Measurements from ENCODE around the gene EIF2B4. TPM values are rescaled to one million over a fixed set of nuclear protein-coding genes. Genes with fewer than 3 reads are reported as not detected.

EIF2B4 gene
- total RNA-seq, 4 donors from 2014 or later = 12.0 to 36.7 (median 27.5) TPM

DNA sequence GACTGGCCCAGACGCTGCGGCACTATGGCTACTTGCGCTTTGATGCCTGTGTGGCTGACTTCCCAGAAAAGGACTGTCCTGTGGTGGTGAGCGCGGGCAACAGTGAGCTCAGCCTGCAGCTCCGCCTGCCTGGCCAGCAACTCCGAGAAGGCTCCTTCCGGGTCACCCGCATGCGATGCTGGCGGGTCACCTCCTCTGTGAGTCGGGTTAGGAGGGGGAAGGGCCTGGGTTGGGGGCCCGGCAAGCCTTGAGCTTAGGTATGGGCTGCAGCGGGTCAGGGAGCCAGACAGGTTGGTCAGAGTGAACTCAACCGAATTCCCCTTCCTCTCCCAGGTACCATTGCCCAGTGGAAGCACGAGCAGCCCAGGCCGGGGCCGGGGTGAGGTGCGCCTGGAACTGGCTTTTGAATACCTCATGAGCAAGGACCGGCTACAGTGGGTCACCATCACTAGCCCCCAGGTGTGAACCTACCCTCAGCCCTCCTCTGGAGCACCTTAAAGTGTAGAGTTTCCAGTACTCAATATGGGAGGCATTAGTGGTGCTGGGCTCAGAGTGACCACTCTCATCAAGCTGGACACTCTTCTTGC is 5.5 kb upstream of the EIF2B4 start:
- TF ChIP-seq, protein P1, sequence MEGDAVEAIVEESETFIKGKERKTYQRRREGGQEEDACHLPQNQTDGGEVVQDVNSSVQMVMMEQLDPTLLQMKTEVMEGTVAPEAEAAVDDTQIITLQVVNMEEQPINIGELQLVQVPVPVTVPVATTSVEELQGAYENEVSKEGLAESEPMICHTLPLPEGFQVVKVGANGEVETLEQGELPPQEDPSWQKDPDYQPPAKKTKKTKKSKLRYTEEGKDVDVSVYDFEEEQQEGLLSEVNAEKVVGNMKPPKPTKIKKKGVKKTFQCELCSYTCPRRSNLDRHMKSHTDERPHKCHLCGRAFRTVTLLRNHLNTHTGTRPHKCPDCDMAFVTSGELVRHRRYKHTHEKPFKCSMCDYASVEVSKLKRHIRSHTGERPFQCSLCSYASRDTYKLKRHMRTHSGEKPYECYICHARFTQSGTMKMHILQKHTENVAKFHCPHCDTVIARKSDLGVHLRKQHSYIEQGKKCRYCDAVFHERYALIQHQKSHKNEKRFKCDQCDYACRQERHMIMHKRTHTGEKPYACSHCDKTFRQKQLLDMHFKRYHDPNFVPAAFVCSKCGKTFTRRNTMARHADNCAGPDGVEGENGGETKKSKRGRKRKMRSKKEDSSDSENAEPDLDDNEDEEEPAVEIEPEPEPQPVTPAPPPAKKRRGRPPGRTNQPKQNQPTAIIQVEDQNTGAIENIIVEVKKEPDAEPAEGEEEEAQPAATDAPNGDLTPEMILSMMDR (IDR thresholded peaks at IDR 0.05) = no peak
- TF ChIP-seq POLR2A (IDR thresholded peaks at IDR 0.05) (no peak), POLR2AphosphoS5 (IDR thresholded peaks at IDR 0.05) (no peak)
- Histone ChIP-seq H3K9me3 (no peaks in the 10 kb centered on the region), H3K4me1 (peaks cover 18 to 42% (median 30%) of the 10 kb centered on the region in 4 donors), H3K27ac (no peak overlapping the region), H3K4me3 (no peak overlapping the region), H3K27me3 (no peaks in the 10 kb centered on the region), H3K36me3 (peaks cover 0 to 45% (median 20%) of the 10 kb centered on the region in 4 donors)
- intact Hi-C loops (cut with DNase I; ENCODE audit: low total_unique reads) (no loop called here), in situ Hi-C loops (cut with MboI; ENCODE audit: low pct_ligation_motif_present in 1 of 4, low pct_unique_long_range_greater_than_20kb in 1 of 4, low sequenced_read_pairs in 3 of 4) (no loop called here)
- no peak for DNase-seq
- WGBS, 2 donors (ENCODE audit: low coverage in 1 of 2) = 80 to 90% methylated on average over 1 to 16 of the region's 20 CpGs

DNA sequence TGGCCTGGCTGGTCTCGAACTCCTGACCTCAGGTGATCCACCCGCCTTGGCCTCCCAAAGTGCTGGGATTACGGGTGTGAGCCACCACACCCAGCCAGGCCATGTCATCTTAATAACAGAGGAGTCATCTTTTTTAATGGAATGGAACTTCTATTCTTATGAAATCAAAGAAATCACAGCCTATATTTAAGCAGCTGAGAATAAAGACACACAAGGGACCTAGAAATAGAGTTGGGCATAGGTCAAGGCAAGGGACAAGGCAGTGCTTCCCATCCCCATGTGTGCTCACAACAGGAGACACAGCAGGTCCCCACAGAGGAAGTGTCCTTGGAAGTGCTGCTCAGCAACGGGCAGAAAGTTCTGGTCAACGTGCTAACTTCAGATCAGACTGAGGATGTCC is 3.4 kb upstream of the EIF2B4 start:
- Histone ChIP-seq H3K36me3 (peaks cover 0 to 45% (median 21%) of the 10 kb centered on the region in 4 donors), H3K27ac (no peak overlapping the region), H3K4me3 (no peak overlapping the region), H3K9me3 (no peaks in the 10 kb centered on the region), H3K27me3 (no peaks in the 10 kb centered on the region), H3K4me1 (peaks cover 22 to 38% (median 27%) of the 10 kb centered on the region in 4 donors)
- 95% methylated on average over 5 of the region's 5 CpGs; no CpG with 5 or more reads in 1 of the 2 donors for WGBS, 2 donors (ENCODE audit: low coverage in 1 of 2)
- TF ChIP-seq EP300 (IDR thresholded peaks at IDR 0.05; ENCODE audit: low read depth) (no peak), POLR2A (IDR thresholded peaks at IDR 0.05) (no peak), POLR2AphosphoS5 (IDR thresholded peaks at IDR 0.05) (no peak)
- no peak for DNase-seq
- in situ Hi-C loops (cut with MboI; ENCODE audit: low pct_ligation_motif_present in 1 of 4, low pct_unique_long_range_greater_than_20kb in 1 of 4, low sequenced_read_pairs in 3 of 4) = no loop called here
- intact Hi-C loops (cut with DNase I; ENCODE audit: low total_unique reads) = no loop called here

DNA sequence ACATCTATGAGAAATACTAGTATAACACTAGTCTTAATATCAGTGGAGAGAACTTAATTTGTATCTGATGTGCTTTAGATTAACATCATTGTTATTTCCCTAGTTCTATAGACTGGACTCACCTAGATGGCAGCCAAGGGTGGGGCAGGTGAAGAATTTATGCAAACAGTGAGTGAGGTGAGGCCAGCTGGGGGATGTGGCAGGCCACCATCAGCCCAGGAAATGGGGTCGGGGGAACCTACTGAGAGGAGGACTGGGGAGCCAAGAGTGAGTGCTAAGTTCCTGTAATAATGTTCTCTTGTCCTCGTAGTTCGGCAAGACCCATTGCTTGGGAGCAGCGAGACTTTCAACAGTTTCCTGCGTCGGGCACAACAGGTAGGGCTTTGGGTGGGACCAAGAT is 2.8 kb upstream of the EIF2B4 start:
- 87% methylated on average over 6 of the region's 6 CpGs; no CpG with 5 or more reads in 1 of the 2 donors for WGBS, 2 donors (ENCODE audit: low coverage in 1 of 2)
- peaks cover 22 to 37% (median 26%) of the 10 kb centered on the region in 4 donors for H3K4me1 ChIP-seq

GRCh38 chr2:27370816-27371620 is 880 bp upstream of the EIF2B4 start:
- H3K27me3 ChIP-seq = no peaks in the 10 kb centered on the region
- H3K4me1 ChIP-seq = peaks cover 22 to 37% (median 26%) of the 10 kb centered on the region in 4 donors
- peak overlapping the region; percentile 82 to 95 (median 92) for H3K4me3 ChIP-seq
- 2% methylated on average over 30 of the region's 46 CpGs; no CpG with 5 or more reads in 1 of the 2 donors for WGBS, 2 donors (ENCODE audit: low coverage in 1 of 2)
- DNase-seq = peak; percentile 54
- in situ Hi-C loops (cut with MboI; ENCODE audit: low pct_ligation_motif_present in 1 of 4, low pct_unique_long_range_greater_than_20kb in 1 of 4, low sequenced_read_pairs in 3 of 4) = no loop called here
- peak; percentile 43 to 60 (median 54) for TF ChIP-seq POLR2AphosphoS5 (IDR thresholded peaks at IDR 0.05)
- TF ChIP-seq, protein P1 (IDR thresholded peaks at IDR 0.05) = no peak
- no peak for TF ChIP-seq EP300 (IDR thresholded peaks at IDR 0.05; ENCODE audit: low read depth)
- peak; percentile 66 for TF ChIP-seq POLR2A (IDR thresholded peaks at IDR 0.05)
- H3K36me3 ChIP-seq = peaks cover 0 to 48% (median 24%) of the 10 kb centered on the region in 4 donors
- no peaks in the 10 kb centered on the region for H3K9me3 ChIP-seq
- intact Hi-C loops (cut with DNase I; ENCODE audit: low total_unique reads) = no loop called here
- H3K27ac ChIP-seq = peak overlapping the region; percentile 92 to 96 (median 94)

More for the DNA sequence above, 2.8 kb upstream of the EIF2B4 start:
- Histone ChIP-seq H3K9me3 (no peaks in the 10 kb centered on the region), H3K27me3 (no peaks in the 10 kb centered on the region), H3K36me3 (peaks cover 0 to 47% (median 23%) of the 10 kb centered on the region in 4 donors), H3K27ac (peak overlapping the region in 1 of 4 donors; percentile 95), H3K4me3 (no peak overlapping the region)
- DNase-seq = no peak
- intact Hi-C loops (cut with DNase I; ENCODE audit: low total_unique reads) (no loop called here), in situ Hi-C loops (cut with MboI; ENCODE audit: low pct_ligation_motif_present in 1 of 4, low pct_unique_long_range_greater_than_20kb in 1 of 4, low sequenced_read_pairs in 3 of 4) (no loop called here)
- TF ChIP-seq POLR2A (IDR thresholded peaks at IDR 0.05) (no peak), EP300 (IDR thresholded peaks at IDR 0.05; ENCODE audit: low read depth) (no peak), POLR2AphosphoS5 (IDR thresholded peaks at IDR 0.05) (no peak)
- TF ChIP-seq, protein P1 (IDR thresholded peaks at IDR 0.05) = no peak

Data from transverse colon (tissue), 4 donors.